Stimulated activated CD4-positive, alpha-beta T cell treated with anti-CD3 and anti-CD28 coated beads, TNF-alpha, amount 100 ng/mL, for 48 hours (primary cell): ENCODE data around the gene EFS.
A peak's percentile ranks its signal among the peaks of the same experiment; 100 is the strongest.

Experiments
- DNase-seq, 3 donors: peaks; one replicate each; pipeline ENCODE4 v3.0.0-alpha.2; 2020; ENCODE audit warnings: low read depth in 3 of 3

The EFS gene

GRCh38 chr14:23379366-23380196 lies 14.6 kb upstream of the EFS start:
- DNase-seq = peak; percentile 26 to 66 (median 49)

- DNase-seq = no peak
Observed at GRCh38 chr14:23378612-23379220, 13.7 kb upstream of the EFS start.

- no peak for DNase-seq
Observed at GRCh38 chr14:23377573-23378563, 12.9 kb upstream of the EFS start.

GRCh38 chr14:23377198-23377550 lies 12.2 kb upstream of the EFS start:
- no peak for DNase-seq

- no peak for DNase-seq
Observed at GRCh38 chr14:23376482-23377197, 11.7 kb upstream of the EFS start, which contains the start of gene CMTM5. TSS of gene CMTM5 (plus strand) at chr14:23377046. CDS start at chr14:23377252, 206 bp downstream.

- DNase-seq = no peak
Observed at GRCh38 chr14:23375527-23376251, 10.7 kb upstream of the EFS start.

GRCh38 chr14:23373041-23373440 lies 8.1 kb upstream of the EFS start:
- DNase-seq = no peak

- DNase-seq = no peak
Observed at GRCh38 chr14:23372509-23372908, 7.5 kb upstream of the EFS start, which contains the start of gene IL25. TSS of gene IL25 (plus strand) at chr14:23372809.

- DNase-seq = no peak
Observed at GRCh38 chr14:23371865-23372264, 6.9 kb upstream of the EFS start.

GRCh38 chr14:23370221-23370620 lies 5.2 kb upstream of the EFS start:
- no peak for DNase-seq

GRCh38 chr14:23366426-23366921 lies 1.5 kb upstream of the EFS start:
- DNase-seq = no peak

- DNase-seq = no peak
Observed at GRCh38 chr14:23365732-23366425, 907 bp upstream of the EFS start.

GRCh38 chr14:23364164-23365035 lies 572 bp downstream of the EFS start:
- DNase-seq = no peak

- DNase-seq = no peak
Observed at GRCh38 chr14:23362200-23362599, 2.8 kb downstream of the EFS start.

- no peak for DNase-seq
Observed at GRCh38 chr14:23361763-23362162, 3.2 kb downstream of the EFS start.

- no peak for DNase-seq
Observed at GRCh38 chr14:23361320-23361719, 3.7 kb downstream of the EFS start.

GRCh38 chr14:23360496-23360895 lies 4.5 kb downstream of the EFS start:
- no peak for DNase-seq

- no peak for DNase-seq
Observed at GRCh38 chr14:23359722-23360447, 5.1 kb downstream of the EFS start.
